PC-9 (cell line): ENCODE measurements around the gene JHY. TPM values are rescaled to one million over a fixed set of nuclear protein-coding genes. Genes with fewer than 3 reads are reported as not detected.

ENCODE experiments used
- BruUV-seq: library from RNA; stranded (reverse); fragments of 400-500 nt; replicated peaks from 2 replicates; lab custom pipeline; 2021; lab: Mats Ljungman, UMichigan
- CTCF ChIA-PET: fragments of 300-600 bp; sonication (Branson Sonifier 250); formaldehyde crosslinking; loops from one replicate; lab custom pipeline; 2022; ENCODE audit warnings: antibody characterized with exemption; lab: Charles Lee
- POLR2A ChIA-PET: fragments of 300-600 bp; sonication (Branson Sonifier 250); formaldehyde crosslinking; loops from one replicate; lab custom pipeline; 2022; ENCODE audit warnings: antibody characterized with exemption; ENCODE audit not compliant: unreplicated experiment; lab: Charles Lee
- DNase-seq, 2 experiments: peaks; one replicate each; pipeline versions ENCODE4 v3.0.0 to v3.0.0-alpha.2; 2015 to 2022; ENCODE audit warnings: mixed read lengths in 1 of 2
- H2AFZ ChIP-seq: fragments of 200-600 bp; sonication (generic); 2 replicates; pipeline ENCODE4 v1.8.1; 2017; ENCODE audit warnings: antibody characterized with exemption
- H3F3A ChIP-seq: fragments of 200-600 bp; sonication (generic); 2 replicates; pipeline ENCODE4 v1.8.1; 2017; ENCODE audit warnings: antibody characterized with exemption, mild to moderate bottlenecking, low read depth; ENCODE audit not compliant: insufficient read depth
- H3K27ac ChIP-seq: fragments of 200-600 bp; sonication (generic); 2 replicates; pipeline ENCODE4 v1.6.1; 2016; ENCODE audit warnings: mixed run types
- H3K27me3 ChIP-seq: fragments of 200-600 bp; sonication (generic); 2 replicates; pipeline ENCODE4 v1.6.1; 2016; ENCODE audit warnings: low read depth, mixed run types; ENCODE audit not compliant: insufficient read depth
- H3K36me3 ChIP-seq: fragments of 200-600 bp; sonication (generic); 2 replicates; pipeline ENCODE4 v1.6.1; 2016; ENCODE audit warnings: low read depth, mixed run types
- H3K4me1 ChIP-seq: fragments of 200-600 bp; sonication (generic); replicated peaks from 2 replicates; pipeline ENCODE4 v1.6.1; 2016; ENCODE audit warnings: mixed run types; ENCODE audit not compliant: insufficient read depth
- H3K4me2 ChIP-seq: fragments of 200-600 bp; sonication (generic); 2 replicates; pipeline ENCODE4 v1.6.1; 2017; ENCODE audit warnings: mixed run types
- H3K4me3 ChIP-seq: fragments of 200-600 bp; sonication (generic); 2 replicates; pipeline ENCODE4 v1.6.1; 2016; ENCODE audit warnings: mixed run types
- H3K79me2 ChIP-seq: fragments of 200-600 bp; sonication (generic); 2 replicates; pipeline ENCODE4 v1.6.1; 2017; ENCODE audit warnings: low read depth, mixed run types
- H3K9me2 ChIP-seq: fragments of 200-600 bp; sonication (generic); 2 replicates; pipeline ENCODE4 v1.8.1; 2017; ENCODE audit warnings: mild to moderate bottlenecking; ENCODE audit not compliant: insufficient read depth
- H3K9me3 ChIP-seq: fragments of 200-600 bp; sonication (generic); 2 replicates; pipeline ENCODE4 v1.8.1; 2016; ENCODE audit warnings: low read depth; ENCODE audit not compliant: insufficient read depth
- H4K20me1 ChIP-seq: fragments of 200-600 bp; sonication (generic); 2 replicates; pipeline ENCODE4 v1.8.1; 2017; ENCODE audit not compliant: insufficient read depth
- CTCF ChIP-seq: fragments of 200-600 bp; sonication (generic); conservative IDR thresholded peaks from 2 replicates; pipeline ENCODE4 v1.6.1; 2017; ENCODE audit warnings: mixed run types, antibody characterized with exemption, mild to moderate bottlenecking, moderate library complexity
- EZH2 ChIP-seq: fragments of 200-600 bp; sonication (generic); IDR thresholded peaks from 2 replicates; pipeline ENCODE4 v1.8.0; 2017; ENCODE audit warnings: antibody characterized with exemption, low read depth
- intact Hi-C: fragments of 100-400 bp; cut with micrococcal nuclease; formaldehyde crosslinking; loops from one replicate; pipeline ENCODE4 v1.10.0; 2022; ENCODE audit not compliant: unreplicated experiment
- total RNA-seq: library from RNA; stranded (reverse); gene quantifications from 2 replicates; pipeline ENCODE4 v1.2.3, GENCODE V29; 2021

The JHY gene
- total RNA-seq, 1 experiment from 2014 or later, result 6.2 TPM

DNA sequence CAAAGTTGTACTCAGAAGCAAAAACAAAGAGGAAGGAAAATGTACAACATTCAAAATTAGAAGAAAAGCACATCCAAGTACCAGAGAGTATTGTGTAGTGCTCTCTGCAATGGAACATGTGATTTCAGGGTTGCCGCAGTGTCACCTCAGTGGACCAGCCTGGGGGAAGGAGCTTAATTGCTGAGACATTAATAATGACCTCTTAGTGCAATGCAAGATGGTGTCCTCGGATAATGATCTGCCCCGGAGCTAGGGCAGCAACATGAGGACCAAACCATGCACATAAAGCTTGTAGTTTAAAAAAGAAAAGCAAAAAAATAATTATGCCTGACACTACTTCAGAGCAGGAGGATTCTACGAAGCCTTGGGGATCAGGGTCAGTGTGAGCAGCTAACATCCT is 11.3 kb upstream of the JHY start:
- peaks cover 4% of the 10 kb centered on the region; the same call in 1 of the 2 replicates for H3F3A ChIP-seq
- H3K4me3 ChIP-seq, result no peak overlapping the region
- no peak overlapping the region for H3K27ac ChIP-seq
- no peaks in the 10 kb centered on the region for H4K20me1 ChIP-seq
- no peaks in the 10 kb centered on the region for H3K9me2 ChIP-seq
- H3K9me3 ChIP-seq, result no peaks in the 10 kb centered on the region
- ChIA-PET POLR2A (interaction anchor here (0.6 kb wide), 1 partner anchor 603 kb away, joined by 4 read pairs; no protein-coding TSS in a partner anchor), CTCF (no interaction called here)
- intact Hi-C loops, result no loop called here
- no peak overlapping the region for H3K4me2 ChIP-seq
- H3K36me3 ChIP-seq, result no peaks in the 10 kb centered on the region
- no peaks in the 10 kb centered on the region for H3K27me3 ChIP-seq
- no peaks in the 10 kb centered on the region for H3K4me1 ChIP-seq
- no peak for DNase-seq
- TF ChIP-seq CTCF (no peak), EZH2 (no peak)
- BruUV-seq, result no TSS peak
- no peaks in the 10 kb centered on the region for H3K79me2 ChIP-seq
- no peak overlapping the region for H2AFZ ChIP-seq

DNA sequence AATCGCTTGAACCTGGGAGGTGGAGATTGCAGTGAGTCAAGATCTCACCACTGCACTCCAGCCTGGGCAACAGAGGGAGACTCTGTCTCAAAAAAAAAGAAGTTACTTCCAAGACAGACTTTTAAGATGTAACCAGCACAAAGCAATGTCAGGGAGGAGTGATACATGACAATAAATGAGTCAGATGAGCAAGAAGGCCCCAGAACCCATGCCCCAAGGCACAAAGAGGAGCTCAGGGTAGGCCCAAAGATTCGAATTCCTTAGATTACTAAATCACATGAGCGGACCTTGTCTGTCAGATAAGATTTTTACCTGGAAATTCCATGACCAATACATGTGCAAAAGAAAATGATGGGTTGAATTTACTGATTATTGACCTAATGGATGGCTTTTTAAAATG is 10.5 kb upstream of the JHY start:
- H3K4me2 ChIP-seq, result no peak overlapping the region
- no peaks in the 10 kb centered on the region for H3K4me1 ChIP-seq
- intact Hi-C loops, result no loop called here

GRCh38 chr11:122874991-122875390 is 7.6 kb upstream of the JHY start:
- Histone ChIP-seq H3K27me3 (no peaks in the 10 kb centered on the region), H3K9me2 (no peaks in the 10 kb centered on the region), H3K9me3 (no peaks in the 10 kb centered on the region), H2AFZ (no peak overlapping the region), H3K4me2 (no peak overlapping the region), H3K36me3 (no peaks in the 10 kb centered on the region), H3K4me1 (no peaks in the 10 kb centered on the region), H3K27ac (no peak overlapping the region), H3F3A (peaks cover 4% of the 10 kb centered on the region; the same call in 1 of the 2 replicates), H3K4me3 (no peak overlapping the region), H3K79me2 (no peaks in the 10 kb centered on the region), H4K20me1 (no peaks in the 10 kb centered on the region)
- POLR2A ChIA-PET, result interaction anchor here (0.7 kb wide), 1 partner anchor 49 kb away, joined by 13 read pairs; no protein-coding TSS in a partner anchor
- BruUV-seq, result no TSS peak
- DNase-seq, result no peak
- CTCF ChIA-PET, result no interaction called here
- intact Hi-C loops, result no loop called here
- TF ChIP-seq CTCF (no peak), EZH2 (no peak)

More for the DNA sequence above, 10.5 kb upstream of the JHY start:
- H3K27me3 ChIP-seq, result no peaks in the 10 kb centered on the region
- no peaks in the 10 kb centered on the region for H3K79me2 ChIP-seq
- POLR2A ChIA-PET, result no interaction called here
- no peak overlapping the region for H3K4me3 ChIP-seq
- peaks cover 4% of the 10 kb centered on the region; the same call in 1 of the 2 replicates for H3F3A ChIP-seq
- TF ChIP-seq EZH2 (no peak), CTCF (no peak)
- H3K9me3 ChIP-seq, result no peaks in the 10 kb centered on the region
- no peaks in the 10 kb centered on the region for H4K20me1 ChIP-seq
- BruUV-seq, result no TSS peak
- CTCF ChIA-PET, result no interaction called here
- no peak overlapping the region for H2AFZ ChIP-seq
- no peaks in the 10 kb centered on the region for H3K36me3 ChIP-seq
- no peak for DNase-seq
- no peaks in the 10 kb centered on the region for H3K9me2 ChIP-seq
- H3K27ac ChIP-seq, result no peak overlapping the region
